Activated T-helper 17 cell treated with anti-CD3 and anti-CD28 coated beads, Interleukin-2, amount 50 U/mL, for 72 hours (primary cell): ENCODE results near the gene USP10. TPM values are rescaled to one million over a fixed set of nuclear protein-coding genes. Genes with fewer than 3 reads are reported as not detected.

Source experiments
- ATAC-seq: fragments of 150-1000 bp; cut with Tn5 transposase; replicated peaks from 2 replicates; pipeline ENCODE4 v1.10.0; 2021; ENCODE audit warnings: mild to moderate bottlenecking, moderate library complexity
- H3K27ac Mint-ChIP-seq: one replicate; pipeline ENCODE4 v1.8.0; 2022; ENCODE audit warnings: mixed read lengths
- H3K27me3 Mint-ChIP-seq: one replicate; pipeline ENCODE4 v1.8.0; 2022; ENCODE audit warnings: mixed read lengths
- H3K36me3 Mint-ChIP-seq: one replicate; pipeline ENCODE4 v1.8.0; 2022; ENCODE audit warnings: low read depth, mild to moderate bottlenecking, mixed read lengths
- H3K4me1 Mint-ChIP-seq: one replicate; pipeline ENCODE4 v1.8.0; 2022; ENCODE audit warnings: mixed read lengths
- H3K4me3 Mint-ChIP-seq: one replicate; pipeline ENCODE4 v1.8.0; 2022; ENCODE audit warnings: mild to moderate bottlenecking, mixed read lengths
- H3K9me3 Mint-ChIP-seq: one replicate; pipeline ENCODE4 v1.8.0; 2022; ENCODE audit warnings: mixed read lengths
- total RNA-seq, 2 donors: library from RNA; stranded (reverse); gene quantifications; one replicate each; pipeline ENCODE4 v1.2.3, GENCODE V29; 2022

The USP10 gene
- total RNA-seq, 2 donors from 2014 or later: 93.4 to 127 TPM

- H3K27me3 Mint-ChIP-seq: no peaks in the 10 kb centered on the region
Observed at GRCh38 chr16:84806890-84807258, 107.1 kb downstream of the USP10 start.

GRCh38 chr16:84807776-84808175, 108.0 kb downstream of the USP10 start:
- Mint-ChIP-seq H3K4me1 (peaks cover 4% of the 10 kb centered on the region), H3K27me3 (no peaks in the 10 kb centered on the region), H3K9me3 (no peaks in the 10 kb centered on the region), H3K27ac (no peak overlapping the region), H3K4me3 (no peak overlapping the region), H3K36me3 (no peaks in the 10 kb centered on the region)
- ATAC-seq: no peak

More at GRCh38 chr16:84806890-84807258, 107.1 kb downstream of the USP10 start:
- Mint-ChIP-seq H3K36me3 (no peaks in the 10 kb centered on the region), H3K27ac (no peak overlapping the region), H3K4me3 (no peak overlapping the region), H3K4me1 (peaks cover 4% of the 10 kb centered on the region), H3K9me3 (no peaks in the 10 kb centered on the region)
- no peak for ATAC-seq

DNA sequence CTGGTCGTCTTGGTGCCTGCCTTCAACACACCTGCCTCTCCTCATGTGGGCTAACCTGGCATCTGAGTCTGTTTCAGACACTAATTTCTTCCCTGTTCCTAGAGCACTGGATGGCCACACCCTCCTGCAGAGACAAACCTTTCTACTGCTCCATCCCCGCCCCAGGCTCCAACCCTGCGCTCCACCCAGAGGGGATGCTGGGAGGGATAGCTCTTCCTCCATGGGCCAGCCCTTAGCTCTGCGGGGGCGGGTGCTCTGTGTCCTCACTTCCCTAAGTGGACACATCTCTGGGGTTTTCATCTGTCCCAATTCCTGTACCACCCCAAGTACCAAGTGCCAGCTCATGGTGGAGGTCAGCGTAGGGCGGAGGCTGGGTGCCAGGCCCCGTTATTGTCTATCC, 109.0 kb downstream of the USP10 start:
- H3K4me3 Mint-ChIP-seq: no peak overlapping the region
- H3K27ac Mint-ChIP-seq: no peak overlapping the region
- H3K36me3 Mint-ChIP-seq: no peaks in the 10 kb centered on the region
- H3K4me1 Mint-ChIP-seq: peaks cover 4% of the 10 kb centered on the region
- H3K27me3 Mint-ChIP-seq: no peaks in the 10 kb centered on the region
- no peaks in the 10 kb centered on the region for H3K9me3 Mint-ChIP-seq
- ATAC-seq: no peak

DNA sequence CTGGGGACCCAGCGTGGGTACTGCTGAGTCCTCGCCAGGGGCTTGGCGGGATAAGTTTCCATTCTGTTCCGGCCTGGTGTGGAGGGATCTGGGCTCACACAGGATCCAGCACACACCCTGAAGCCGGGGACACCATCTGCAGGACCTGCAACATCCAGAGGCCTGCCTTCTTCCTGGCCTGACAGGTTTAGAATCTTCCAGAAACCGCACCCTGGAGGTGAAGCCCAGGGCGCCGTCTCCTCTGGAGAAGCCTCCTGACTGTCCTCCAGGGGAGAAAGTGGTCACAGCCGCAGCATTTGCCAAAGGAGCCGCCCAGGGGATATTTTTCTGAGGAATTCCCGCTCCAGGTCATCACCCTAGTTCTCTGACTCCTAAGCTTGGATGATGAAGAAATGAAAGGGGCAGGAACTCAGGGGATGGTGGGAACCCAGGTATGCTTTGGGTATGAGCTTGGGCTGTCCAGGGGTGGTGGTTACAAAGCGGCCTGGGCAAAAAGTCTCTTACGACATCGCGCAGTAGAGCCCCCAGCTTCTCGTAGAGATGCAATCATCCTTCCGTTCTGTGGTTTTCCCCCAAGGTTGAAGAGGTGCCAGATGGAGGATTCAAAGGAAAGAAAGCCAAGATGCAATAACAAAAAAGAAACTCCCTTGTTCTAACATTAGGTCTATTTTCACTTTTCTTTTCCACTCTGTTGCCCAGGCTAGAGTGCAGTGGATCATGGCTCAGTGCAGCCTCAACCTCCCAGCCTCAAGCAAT, 110.9 kb downstream of the USP10 start:
- no peaks in the 10 kb centered on the region for H3K27me3 Mint-ChIP-seq
- H3K9me3 Mint-ChIP-seq: no peaks in the 10 kb centered on the region
- H3K27ac Mint-ChIP-seq: peak overlapping the region; percentile 33
- peak overlapping the region; percentile 23 for H3K4me3 Mint-ChIP-seq
- peaks cover 4% of the 10 kb centered on the region for H3K4me1 Mint-ChIP-seq
- no peaks in the 10 kb centered on the region for H3K36me3 Mint-ChIP-seq
- peak; percentile 40 for ATAC-seq

DNA sequence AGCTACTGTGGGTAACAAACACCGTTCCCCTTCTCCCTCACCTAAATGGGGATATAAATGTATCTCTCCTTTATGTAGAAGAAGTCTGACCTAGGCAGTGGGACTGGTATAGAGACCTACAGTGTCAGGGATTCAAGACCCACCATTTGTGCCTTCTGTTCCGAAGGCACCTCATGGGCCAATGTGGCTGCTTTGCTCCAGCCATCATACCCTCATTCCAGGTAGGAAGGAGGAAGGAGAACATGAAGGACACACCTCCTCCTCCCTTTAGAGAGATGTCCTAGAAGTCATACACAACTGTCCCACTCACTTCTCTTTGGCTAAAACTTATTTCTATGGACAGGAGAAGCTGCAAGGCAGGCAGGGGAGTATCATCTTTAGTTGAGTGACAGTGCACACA, 111.7 kb downstream of the USP10 start:
- Mint-ChIP-seq H3K4me1 (peaks cover 4% of the 10 kb centered on the region), H3K27me3 (no peaks in the 10 kb centered on the region)

GRCh38 chr16:84813141-84813934, 113.5 kb downstream of the USP10 start:
- ATAC-seq: no peak
- Mint-ChIP-seq H3K36me3 (no peaks in the 10 kb centered on the region), H3K9me3 (no peaks in the 10 kb centered on the region), H3K27me3 (no peaks in the 10 kb centered on the region), H3K4me1 (peaks cover 4% of the 10 kb centered on the region), H3K27ac (no peak overlapping the region), H3K4me3 (no peak overlapping the region)

More for the DNA sequence above, 111.7 kb downstream of the USP10 start:
- Mint-ChIP-seq H3K27ac (no peak overlapping the region), H3K9me3 (no peaks in the 10 kb centered on the region), H3K4me3 (no peak overlapping the region), H3K36me3 (no peaks in the 10 kb centered on the region)
- ATAC-seq: no peak

- peaks cover 2% of the 10 kb centered on the region for H3K27me3 Mint-ChIP-seq
- H3K4me3 Mint-ChIP-seq: no peak overlapping the region
- ATAC-seq: no peak
- no peaks in the 10 kb centered on the region for H3K9me3 Mint-ChIP-seq
- no peaks in the 10 kb centered on the region for H3K36me3 Mint-ChIP-seq
- H3K4me1 Mint-ChIP-seq: peaks cover 10% of the 10 kb centered on the region
- no peak overlapping the region for H3K27ac Mint-ChIP-seq
Observed at GRCh38 chr16:84815462-84815861, 115.7 kb downstream of the USP10 start.

DNA sequence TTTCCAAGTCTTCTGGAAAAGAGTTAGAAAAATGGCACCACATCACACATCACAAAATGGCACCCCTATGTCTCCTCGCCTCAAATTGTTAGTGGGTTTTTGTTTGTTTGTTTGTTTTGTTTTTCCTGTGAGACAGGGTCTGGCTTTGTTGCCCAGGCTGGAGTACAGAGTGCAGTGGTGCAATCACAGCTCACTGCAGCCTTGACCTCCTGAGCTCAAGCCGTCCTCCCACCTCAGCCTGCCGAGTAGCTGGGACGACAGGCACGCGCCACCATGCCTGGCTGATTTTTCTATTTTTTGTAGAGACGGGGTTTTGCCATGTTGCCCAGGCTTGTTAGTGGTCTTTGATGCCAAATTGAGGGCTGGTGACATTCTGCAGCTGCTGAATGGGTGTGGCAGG, 116.2 kb downstream of the USP10 start:
- no peak overlapping the region for H3K27ac Mint-ChIP-seq
- peaks cover 9% of the 10 kb centered on the region for H3K4me1 Mint-ChIP-seq
- H3K4me3 Mint-ChIP-seq: no peak overlapping the region
- H3K36me3 Mint-ChIP-seq: no peaks in the 10 kb centered on the region
- ATAC-seq: no peak
- peaks cover 4% of the 10 kb centered on the region for H3K27me3 Mint-ChIP-seq
- no peaks in the 10 kb centered on the region for H3K9me3 Mint-ChIP-seq

- ATAC-seq: no peak
- Mint-ChIP-seq H3K27me3 (peaks cover 4% of the 10 kb centered on the region), H3K9me3 (no peaks in the 10 kb centered on the region), H3K36me3 (no peaks in the 10 kb centered on the region), H3K4me3 (no peak overlapping the region), H3K27ac (no peak overlapping the region), H3K4me1 (peaks cover 9% of the 10 kb centered on the region)
Observed at GRCh38 chr16:84816485-84816884, 116.7 kb downstream of the USP10 start.

DNA sequence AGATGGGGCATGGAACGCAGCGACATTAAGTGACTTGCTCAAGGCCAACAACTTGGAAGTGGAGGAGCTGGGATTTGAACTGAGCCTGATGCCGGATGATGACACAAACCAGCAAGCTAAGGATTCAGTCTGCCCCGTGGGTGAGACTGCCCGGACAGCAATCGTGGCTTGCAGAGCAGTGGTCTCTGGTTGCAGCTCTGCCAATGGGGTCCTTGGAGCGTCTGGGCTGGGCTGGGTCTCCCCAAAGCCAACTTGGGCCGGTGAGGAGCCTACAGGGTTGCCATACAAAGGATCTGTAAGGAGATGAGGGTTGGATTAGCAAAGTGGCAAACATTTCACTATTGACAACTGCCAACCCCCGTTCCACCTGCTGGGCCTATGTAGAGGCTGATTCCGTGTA, 117.4 kb downstream of the USP10 start:
- Mint-ChIP-seq H3K4me3 (no peak overlapping the region), H3K36me3 (no peaks in the 10 kb centered on the region), H3K27ac (no peak overlapping the region), H3K4me1 (peaks cover 11% of the 10 kb centered on the region), H3K9me3 (no peaks in the 10 kb centered on the region), H3K27me3 (peaks cover 4% of the 10 kb centered on the region)
- ATAC-seq: no peak

- Mint-ChIP-seq H3K4me1 (peaks cover 15% of the 10 kb centered on the region), H3K36me3 (no peaks in the 10 kb centered on the region), H3K27me3 (peaks cover 4% of the 10 kb centered on the region), H3K9me3 (no peaks in the 10 kb centered on the region), H3K4me3 (no peak overlapping the region), H3K27ac (no peak overlapping the region)
- ATAC-seq: no peak
Observed at GRCh38 chr16:84817613-84818012, 117.8 kb downstream of the USP10 start.

DNA sequence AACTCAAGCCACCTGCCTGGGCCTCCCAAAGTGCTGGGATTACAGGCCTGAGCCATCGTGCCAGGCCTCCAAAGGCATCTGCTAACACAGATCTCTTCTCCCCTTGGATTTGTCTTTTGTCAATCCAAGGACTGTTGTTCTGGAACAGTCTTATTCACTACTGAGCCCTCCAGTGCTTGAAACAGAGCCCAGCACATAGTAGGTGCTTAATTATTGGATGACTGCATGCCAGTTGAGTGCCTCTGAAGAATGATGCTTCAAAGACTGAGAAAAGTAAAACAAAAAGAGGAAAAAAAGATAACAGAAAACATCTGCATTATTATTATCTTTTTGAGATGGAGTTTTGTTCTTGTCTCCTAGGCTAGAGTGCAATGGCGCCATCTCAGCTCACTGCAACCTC, 118.3 kb downstream of the USP10 start:
- Mint-ChIP-seq H3K27me3 (peaks cover 7% of the 10 kb centered on the region), H3K4me3 (no peak overlapping the region), H3K9me3 (no peaks in the 10 kb centered on the region), H3K36me3 (no peaks in the 10 kb centered on the region), H3K4me1 (peaks cover 20% of the 10 kb centered on the region), H3K27ac (no peak overlapping the region)
- ATAC-seq: no peak

- Mint-ChIP-seq H3K4me3 (no peak overlapping the region), H3K4me1 (peaks cover 20% of the 10 kb centered on the region), H3K9me3 (no peaks in the 10 kb centered on the region), H3K36me3 (no peaks in the 10 kb centered on the region), H3K27ac (no peak overlapping the region), H3K27me3 (peaks cover 7% of the 10 kb centered on the region)
- no peak for ATAC-seq
Observed at GRCh38 chr16:84818989-84819643, 119.3 kb downstream of the USP10 start.

- Mint-ChIP-seq H3K36me3 (no peaks in the 10 kb centered on the region), H3K27ac (no peak within 1 kb of the TSS), H3K4me3 (peak within 1 kb of the TSS; percentile 81), H3K9me3 (no peaks in the 10 kb centered on the region), H3K27me3 (peaks cover 10% of the 10 kb centered on the region), H3K4me1 (peaks cover 20% of the 10 kb centered on the region)
- peak; percentile 99 for ATAC-seq
Observed at GRCh38 chr16:84819644-84820304, 120.0 kb downstream of the USP10 start, which contains the start of gene CRISPLD2. TSS of gene CRISPLD2 (plus strand) at chr16:84819985. CDS start at chr16:84838496, 18,511 bp downstream.
